Chondrocyte (in vitro differentiated cells): Measurements from ENCODE around the gene UBE2Z. TPM values are rescaled to one million over a fixed set of nuclear protein-coding genes. Genes with fewer than 3 reads are reported as not detected.
"Not testable (repeated sequence)": the region's sequence is repeated elsewhere in the genome, so short reads cannot be mapped to it uniquely, and the experiment has no call there.

Source experiments
- DNase-seq: peaks from one replicate; pipeline ENCODE4 v3.0.0; 2021; ENCODE audit warnings: mixed read lengths, low spot score
- H3K27ac Mint-ChIP-seq: one replicate; pipeline ENCODE4 v1.8.0; 2021; ENCODE audit warnings: mild to moderate bottlenecking, moderate library complexity, mixed read lengths; ENCODE audit not compliant: unreplicated experiment
- H3K27me3 Mint-ChIP-seq: 2 replicates; pipeline ENCODE4 v1.8.0; 2021; ENCODE audit warnings: low read depth, mixed read lengths
- H3K36me3 Mint-ChIP-seq: 2 replicates; pipeline ENCODE4 v1.8.0; 2021; ENCODE audit warnings: low read depth, mixed read lengths
- H3K4me1 Mint-ChIP-seq: 2 replicates; pipeline ENCODE4 v1.8.0; 2021; ENCODE audit warnings: low read depth, mild to moderate bottlenecking, mixed read lengths
- H3K4me3 Mint-ChIP-seq: one replicate; pipeline ENCODE4 v1.8.0; 2021; ENCODE audit warnings: mild to moderate bottlenecking, moderate library complexity, mixed read lengths; ENCODE audit not compliant: unreplicated experiment
- H3K9me3 Mint-ChIP-seq: 2 replicates; pipeline ENCODE4 v1.8.0; 2021; ENCODE audit warnings: low read depth, mixed read lengths
- CTCF ChIP-seq: fragments of 200-600 bp; sonication (generic); IDR thresholded peaks from 2 replicates; pipeline ENCODE4 v1.5.0; 2021; ENCODE audit warnings: antibody characterized with exemption, mild to moderate bottlenecking, moderate library complexity
- total RNA-seq: library from RNA; stranded (reverse); gene quantifications from 3 replicates; pipeline ENCODE4 v1.2.1, GENCODE V29; 2021

Gene UBE2Z
- total RNA-seq, 1 donor from 2014 or later = 114 TPM

- H3K4me1 Mint-ChIP-seq = peaks cover 6% of the 10 kb centered on the region
- H3K36me3 Mint-ChIP-seq = peaks cover 4% of the 10 kb centered on the region
- TF ChIP-seq CTCF = no peak
- no peaks in the 10 kb centered on the region for H3K27me3 Mint-ChIP-seq
- no peak overlapping the region for H3K4me3 Mint-ChIP-seq
- DNase-seq = no peak
- H3K9me3 Mint-ChIP-seq = no peaks in the 10 kb centered on the region
- H3K27ac Mint-ChIP-seq = no peak overlapping the region
These were observed 37.1 kb upstream of the UBE2Z start for GRCh38 chr17:48871035-48871550.

GRCh38 chr17:48871551-48872351 lies 36.5 kb upstream of the UBE2Z start:
- no peak for DNase-seq
- Mint-ChIP-seq H3K4me3 (no peak overlapping the region), H3K9me3 (no peaks in the 10 kb centered on the region), H3K4me1 (peaks cover 6% of the 10 kb centered on the region), H3K27ac (no peak overlapping the region), H3K27me3 (no peaks in the 10 kb centered on the region), H3K36me3 (no peaks in the 10 kb centered on the region)
- TF ChIP-seq CTCF = no peak

- not testable (repeated sequence) for H3K9me3 Mint-ChIP-seq, H3K27ac Mint-ChIP-seq, H3K4me1 Mint-ChIP-seq, H3K27me3 Mint-ChIP-seq, DNase-seq, H3K4me3 Mint-ChIP-seq, H3K36me3 Mint-ChIP-seq
These were observed 35.8 kb upstream of the UBE2Z start for GRCh38 chr17:48872409-48872808.

GRCh38 chr17:48873209-48873608 lies 35.0 kb upstream of the UBE2Z start:
- H3K27me3 Mint-ChIP-seq = no peaks in the 10 kb centered on the region
- no peaks in the 10 kb centered on the region for H3K36me3 Mint-ChIP-seq
- H3K4me3 Mint-ChIP-seq = no peak overlapping the region
- peaks cover 6% of the 10 kb centered on the region for H3K4me1 Mint-ChIP-seq
- H3K27ac Mint-ChIP-seq = no peak overlapping the region
- no peaks in the 10 kb centered on the region for H3K9me3 Mint-ChIP-seq
- TF ChIP-seq CTCF = no peak
- no peak for DNase-seq

GRCh38 chr17:48873696-48874443 lies 34.3 kb upstream of the UBE2Z start:
- H3K4me1 Mint-ChIP-seq = peaks cover 6% of the 10 kb centered on the region
- H3K4me3 Mint-ChIP-seq = no peak overlapping the region
- no peaks in the 10 kb centered on the region for H3K27me3 Mint-ChIP-seq
- H3K9me3 Mint-ChIP-seq = no peaks in the 10 kb centered on the region
- H3K36me3 Mint-ChIP-seq = no peaks in the 10 kb centered on the region
- no peak for TF ChIP-seq CTCF
- no peak for DNase-seq
- H3K27ac Mint-ChIP-seq = no peak overlapping the region
